K562 (cell line): ENCODE measurements around the gene MRPS18B. TPM values are rescaled to one million over a fixed set of nuclear protein-coding genes. Genes with fewer than 3 reads are reported as not detected.
A peak's percentile ranks its signal among the peaks of the same experiment; 100 is the strongest.

ENCODE experiments used
- CREB1 ChIP-seq, 2 experiments: sonication (generic) in 1 of 2; formaldehyde crosslinking in 1 of 2; IDR thresholded peaks; 2 replicates each; pipeline versions ENCODE4 v1.6.1 to v1.8.0; 2012 to 2022; ENCODE audit warnings: inconsistent platforms in 1 of 2, mild to moderate bottlenecking in 1 of 2, missing genetic modification reagents in 1 of 2, moderate library complexity in 1 of 2
- FOS ChIP-seq: IDR thresholded peaks from 3 replicates; pipeline ENCODE4 v1.6.1; 2011; ENCODE audit not compliant: insufficient read length; ENCODE audit errors: extremely low read depth
- NELFE ChIP-seq: IDR thresholded peaks from 2 replicates; pipeline ENCODE4 v1.6.1; 2011; ENCODE audit warnings: mild to moderate bottlenecking; ENCODE audit not compliant: insufficient read depth, insufficient read length
- POLR2AphosphoS5 ChIP-seq: IDR thresholded peaks from 2 replicates; pipeline ENCODE4 v1.6.1; 2011; ENCODE audit warnings: mild to moderate bottlenecking, low read depth, low read length, moderate library complexity; ENCODE audit not compliant: control insufficient read depth, insufficient read depth
- SRF ChIP-seq, 2 experiments: fragments of 250-450, 450-650 bp in 1 of 2; sonication (Bioruptor Pico) in 1 of 2; sonication (generic) in 1 of 2; formaldehyde crosslinking; IDR thresholded peaks; 2 replicates each; pipeline versions ENCODE4 v1.5.0 to v1.5.1; 2020 to 2022; ENCODE audit warnings: mild to moderate bottlenecking in 1 of 2, missing genetic modification reagents in 1 of 2
- TRIM24 ChIP-seq, 2 experiments: fragments of 450-650 bp; IDR thresholded peaks; 2 replicates each; pipeline ENCODE4 v1.6.1; 2016
- ZFP1 ChIP-seq: fragments of 450-650 bp; formaldehyde crosslinking; IDR thresholded peaks from 2 replicates; pipeline ENCODE4 v1.4.0; 2020; ENCODE audit warnings: mild to moderate bottlenecking, mixed read lengths
- polyA plus RNA-seq, 8 experiments: library from polyadenylated mRNA; depleted of rRNA in 4 of 8; stranded (reverse) in 5 of 8; unstranded in 3 of 8; fragments of >200 nt; fragmentation: Nextera tagmentation in 2 of 8; fragmentation: Illumina TruSeq in 1 of 8; extraction: Ambion mirVana in 2 of 8; extraction: Trizol in 1 of 8; gene quantifications; 2 replicates each; pipeline versions ENCODE4 v1.2.1 to v1.2.3, GENCODE V29; 2011 to 2014; ENCODE audit warnings: inconsistent platforms in 1 of 8, missing spikeins in 1 of 8
- total RNA-seq, 7 experiments: library from RNA; depleted of rRNA in 6 of 7; stranded (reverse); fragments of >200 nt in 6 of 7; fragmentation: Illumina TruSeq in 2 of 7; extraction: Trizol in 2 of 7; gene quantifications; 2 replicates each; pipeline versions ENCODE4 v1.2.1 to v1.2.3, GENCODE V29; 2011 to 2021; ENCODE audit warnings: low replicate concordance in 1 of 7
- TF ChIP-seq, protein P1 (sequence below): fragments of 250-450 bp; sonication (Bioruptor Pico); IDR thresholded peaks from 2 replicates; pipeline ENCODE4 v1.4.0; 2020
- TF ChIP-seq, protein P2 (sequence below): fragments of 450-650 bp; IDR thresholded peaks from 2 replicates; pipeline ENCODE4 v1.6.1; 2016; ENCODE audit warnings: antibody characterized with exemption
- TF ChIP-seq, protein P3 (sequence below): sonication (generic); formaldehyde crosslinking; IDR thresholded peaks from 2 replicates; pipeline ENCODE4 v1.8.0; 2022; ENCODE audit warnings: mild to moderate bottlenecking, missing genetic modification reagents
- TF ChIP-seq, protein P4 (sequence below): fragments of 250-450 bp; sonication (Bioruptor Pico); IDR thresholded peaks from 2 replicates; pipeline ENCODE4 v1.8.0; 2021; ENCODE audit warnings: mild to moderate bottlenecking, moderate library complexity

The MRPS18B gene
- total and polyA plus RNA-seq, 9 of the 15 experiments (the other 6 are each of a cell fraction or from before 2014, with no cell fraction given), result 132 to 383 (median 178) TPM

DNA sequence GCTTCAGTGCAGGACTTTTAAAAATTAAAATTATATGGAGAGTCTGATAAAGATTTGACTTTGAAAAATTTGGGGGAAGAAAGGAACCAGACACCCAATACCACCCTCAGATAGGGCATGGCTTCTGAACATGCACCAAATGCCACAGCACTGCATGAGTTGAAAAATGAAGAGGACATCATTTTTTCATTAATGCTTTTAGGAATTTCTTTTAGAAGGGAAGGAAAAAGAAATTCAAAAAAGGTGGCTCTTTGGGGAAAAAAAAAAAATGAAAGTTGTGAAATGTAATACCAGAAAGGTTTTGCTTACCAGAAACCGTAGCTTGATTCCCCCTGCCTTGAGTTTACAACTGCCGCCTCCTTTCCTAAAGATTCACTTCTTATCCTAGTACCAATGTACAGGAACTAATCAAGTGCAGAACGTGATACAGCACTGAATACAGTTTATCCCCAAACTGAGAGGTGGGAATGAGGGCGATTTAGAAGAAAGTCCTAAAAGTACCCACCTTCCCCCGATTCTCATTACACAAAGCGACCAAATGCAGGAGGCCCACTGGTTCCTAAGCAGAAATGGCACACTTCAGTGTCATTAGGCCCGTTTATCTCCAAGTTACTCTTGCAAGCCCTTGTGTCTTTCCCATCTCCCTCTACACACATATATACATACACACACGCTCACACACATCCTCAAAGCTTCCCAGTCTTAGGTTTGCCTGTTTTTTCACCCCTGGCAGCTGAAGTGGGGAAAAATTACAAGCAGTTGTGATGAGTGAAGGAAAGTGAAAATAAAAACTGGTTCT lies 3.4 kb upstream of the MRPS18B start (continued):
- TF ChIP-seq, protein P1, sequence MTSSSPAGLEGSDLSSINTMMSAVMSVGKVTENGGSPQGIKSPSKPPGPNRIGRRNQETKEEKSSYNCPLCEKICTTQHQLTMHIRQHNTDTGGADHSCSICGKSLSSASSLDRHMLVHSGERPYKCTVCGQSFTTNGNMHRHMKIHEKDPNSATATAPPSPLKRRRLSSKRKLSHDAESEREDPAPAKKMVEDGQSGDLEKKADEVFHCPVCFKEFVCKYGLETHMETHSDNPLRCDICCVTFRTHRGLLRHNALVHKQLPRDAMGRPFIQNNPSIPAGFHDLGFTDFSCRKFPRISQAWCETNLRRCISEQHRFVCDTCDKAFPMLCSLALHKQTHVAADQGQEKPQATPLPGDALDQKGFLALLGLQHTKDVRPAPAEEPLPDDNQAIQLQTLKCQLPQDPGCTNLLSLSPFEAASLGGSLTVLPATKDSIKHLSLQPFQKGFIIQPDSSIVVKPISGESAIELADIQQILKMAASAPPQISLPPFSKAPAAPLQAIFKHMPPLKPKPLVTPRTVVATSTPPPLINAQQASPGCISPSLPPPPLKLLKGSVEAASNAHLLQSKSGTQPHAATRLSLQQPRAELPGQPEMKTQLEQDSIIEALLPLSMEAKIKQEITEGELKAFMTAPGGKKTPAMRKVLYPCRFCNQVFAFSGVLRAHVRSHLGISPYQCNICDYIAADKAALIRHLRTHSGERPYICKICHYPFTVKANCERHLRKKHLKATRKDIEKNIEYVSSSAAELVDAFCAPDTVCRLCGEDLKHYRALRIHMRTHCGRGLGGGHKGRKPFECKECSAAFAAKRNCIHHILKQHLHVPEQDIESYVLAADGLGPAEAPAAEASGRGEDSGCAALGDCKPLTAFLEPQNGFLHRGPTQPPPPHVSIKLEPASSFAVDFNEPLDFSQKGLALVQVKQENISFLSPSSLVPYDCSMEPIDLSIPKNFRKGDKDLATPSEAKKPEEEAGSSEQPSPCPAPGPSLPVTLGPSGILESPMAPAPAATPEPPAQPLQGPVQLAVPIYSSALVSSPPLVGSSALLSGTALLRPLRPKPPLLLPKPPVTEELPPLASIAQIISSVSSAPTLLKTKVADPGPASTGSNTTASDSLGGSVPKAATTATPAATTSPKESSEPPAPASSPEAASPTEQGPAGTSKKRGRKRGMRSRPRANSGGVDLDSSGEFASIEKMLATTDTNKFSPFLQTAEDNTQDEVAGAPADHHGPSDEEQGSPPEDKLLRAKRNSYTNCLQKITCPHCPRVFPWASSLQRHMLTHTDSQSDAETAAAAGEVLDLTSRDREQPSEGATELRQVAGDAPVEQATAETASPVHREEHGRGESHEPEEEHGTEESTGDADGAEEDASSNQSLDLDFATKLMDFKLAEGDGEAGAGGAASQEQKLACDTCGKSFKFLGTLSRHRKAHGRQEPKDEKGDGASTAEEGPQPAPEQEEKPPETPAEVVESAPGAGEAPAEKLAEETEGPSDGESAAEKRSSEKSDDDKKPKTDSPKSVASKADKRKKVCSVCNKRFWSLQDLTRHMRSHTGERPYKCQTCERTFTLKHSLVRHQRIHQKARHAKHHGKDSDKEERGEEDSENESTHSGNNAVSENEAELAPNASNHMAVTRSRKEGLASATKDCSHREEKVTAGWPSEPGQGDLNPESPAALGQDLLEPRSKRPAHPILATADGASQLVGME (CRISPR knock-in tag), result no peak
- TF ChIP-seq, protein P2, sequence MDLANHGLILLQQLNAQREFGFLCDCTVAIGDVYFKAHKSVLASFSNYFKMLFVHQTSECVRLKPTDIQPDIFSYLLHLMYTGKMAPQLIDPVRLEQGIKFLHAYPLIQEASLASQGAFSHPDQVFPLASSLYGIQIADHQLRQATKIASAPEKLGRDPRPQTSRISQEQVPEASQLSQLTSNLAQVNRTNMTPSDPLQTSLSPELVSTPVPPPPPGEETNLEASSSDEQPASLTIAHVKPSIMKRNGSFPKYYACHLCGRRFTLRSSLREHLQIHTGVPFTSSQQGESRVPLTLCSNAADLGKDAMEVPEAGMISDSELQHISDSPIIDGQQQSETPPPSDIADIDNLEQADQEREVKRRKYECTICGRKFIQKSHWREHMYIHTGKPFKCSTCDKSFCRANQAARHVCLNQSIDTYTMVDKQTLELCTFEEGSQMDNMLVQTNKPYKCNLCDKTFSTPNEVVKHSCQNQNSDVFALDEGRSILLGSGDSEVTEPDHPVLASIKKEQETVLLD, result no peak
- TF ChIP-seq TRIM24 (IDR thresholded peaks at IDR 0.05) (no peak), SRF (CRISPR knock-in tag; IDR thresholded peaks at IDR 0.05) (peak in 1 of 2 experiments; percentile 31; a peak in 1 of 4 replicates), ZFP1 (CRISPR knock-in tag) (peak; percentile 30; the same call in 1 of the 2 replicates), POLR2AphosphoS5 (peak; percentile 78; the same call in 1 of the 2 replicates), NELFE (no peak), CREB1 (IDR thresholded peaks at IDR 0.05) (no peak), CREB1 (CRISPR knock-in tag; IDR thresholded peaks at IDR 0.05) (no peak), FOS (no peak)
- TF ChIP-seq, protein P3, sequence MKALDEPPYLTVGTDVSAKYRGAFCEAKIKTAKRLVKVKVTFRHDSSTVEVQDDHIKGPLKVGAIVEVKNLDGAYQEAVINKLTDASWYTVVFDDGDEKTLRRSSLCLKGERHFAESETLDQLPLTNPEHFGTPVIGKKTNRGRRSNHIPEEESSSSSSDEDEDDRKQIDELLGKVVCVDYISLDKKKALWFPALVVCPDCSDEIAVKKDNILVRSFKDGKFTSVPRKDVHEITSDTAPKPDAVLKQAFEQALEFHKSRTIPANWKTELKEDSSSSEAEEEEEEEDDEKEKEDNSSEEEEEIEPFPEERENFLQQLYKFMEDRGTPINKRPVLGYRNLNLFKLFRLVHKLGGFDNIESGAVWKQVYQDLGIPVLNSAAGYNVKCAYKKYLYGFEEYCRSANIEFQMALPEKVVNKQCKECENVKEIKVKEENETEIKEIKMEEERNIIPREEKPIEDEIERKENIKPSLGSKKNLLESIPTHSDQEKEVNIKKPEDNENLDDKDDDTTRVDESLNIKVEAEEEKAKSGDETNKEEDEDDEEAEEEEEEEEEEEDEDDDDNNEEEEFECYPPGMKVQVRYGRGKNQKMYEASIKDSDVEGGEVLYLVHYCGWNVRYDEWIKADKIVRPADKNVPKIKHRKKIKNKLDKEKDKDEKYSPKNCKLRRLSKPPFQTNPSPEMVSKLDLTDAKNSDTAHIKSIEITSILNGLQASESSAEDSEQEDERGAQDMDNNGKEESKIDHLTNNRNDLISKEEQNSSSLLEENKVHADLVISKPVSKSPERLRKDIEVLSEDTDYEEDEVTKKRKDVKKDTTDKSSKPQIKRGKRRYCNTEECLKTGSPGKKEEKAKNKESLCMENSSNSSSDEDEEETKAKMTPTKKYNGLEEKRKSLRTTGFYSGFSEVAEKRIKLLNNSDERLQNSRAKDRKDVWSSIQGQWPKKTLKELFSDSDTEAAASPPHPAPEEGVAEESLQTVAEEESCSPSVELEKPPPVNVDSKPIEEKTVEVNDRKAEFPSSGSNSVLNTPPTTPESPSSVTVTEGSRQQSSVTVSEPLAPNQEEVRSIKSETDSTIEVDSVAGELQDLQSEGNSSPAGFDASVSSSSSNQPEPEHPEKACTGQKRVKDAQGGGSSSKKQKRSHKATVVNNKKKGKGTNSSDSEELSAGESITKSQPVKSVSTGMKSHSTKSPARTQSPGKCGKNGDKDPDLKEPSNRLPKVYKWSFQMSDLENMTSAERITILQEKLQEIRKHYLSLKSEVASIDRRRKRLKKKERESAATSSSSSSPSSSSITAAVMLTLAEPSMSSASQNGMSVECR, result no peak
- TF ChIP-seq, protein P4, sequence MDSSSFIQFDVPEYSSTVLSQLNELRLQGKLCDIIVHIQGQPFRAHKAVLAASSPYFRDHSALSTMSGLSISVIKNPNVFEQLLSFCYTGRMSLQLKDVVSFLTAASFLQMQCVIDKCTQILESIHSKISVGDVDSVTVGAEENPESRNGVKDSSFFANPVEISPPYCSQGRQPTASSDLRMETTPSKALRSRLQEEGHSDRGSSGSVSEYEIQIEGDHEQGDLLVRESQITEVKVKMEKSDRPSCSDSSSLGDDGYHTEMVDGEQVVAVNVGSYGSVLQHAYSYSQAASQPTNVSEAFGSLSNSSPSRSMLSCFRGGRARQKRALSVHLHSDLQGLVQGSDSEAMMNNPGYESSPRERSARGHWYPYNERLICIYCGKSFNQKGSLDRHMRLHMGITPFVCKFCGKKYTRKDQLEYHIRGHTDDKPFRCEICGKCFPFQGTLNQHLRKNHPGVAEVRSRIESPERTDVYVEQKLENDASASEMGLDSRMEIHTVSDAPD (CRISPR knock-in tag), result no peak
